ENCODE results near the gene NHS.

Gene NHS

DNA sequence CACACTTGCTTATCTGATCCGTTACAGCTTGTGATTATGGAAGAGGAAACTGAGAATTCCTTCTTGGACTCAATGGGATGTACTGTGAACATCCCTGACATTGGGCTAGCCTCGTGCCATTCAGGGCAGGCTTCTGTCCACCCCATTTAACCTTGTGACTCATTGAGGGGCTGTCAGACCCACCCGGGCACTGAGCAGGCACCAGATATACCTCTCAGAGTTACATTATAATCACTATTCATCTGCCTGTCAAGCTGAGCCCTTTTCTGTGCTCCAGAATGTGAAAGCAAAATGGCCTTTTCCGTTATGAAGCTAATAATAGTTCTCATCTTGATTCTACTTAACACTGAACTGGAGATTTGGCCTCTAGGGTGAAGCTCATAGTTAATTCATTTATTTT, 191.7 kb downstream of the NHS start:
- TF ChIP-seq SIN3A (IDR thresholded peaks at IDR 0.05; ENCODE audit: borderline replicate concordance, insufficient read depth, low read length) (no peak), POLR2AphosphoS5 (IDR thresholded peaks at IDR 0.05; ENCODE audit: low read depth, low read length) (no peak)

DNA sequence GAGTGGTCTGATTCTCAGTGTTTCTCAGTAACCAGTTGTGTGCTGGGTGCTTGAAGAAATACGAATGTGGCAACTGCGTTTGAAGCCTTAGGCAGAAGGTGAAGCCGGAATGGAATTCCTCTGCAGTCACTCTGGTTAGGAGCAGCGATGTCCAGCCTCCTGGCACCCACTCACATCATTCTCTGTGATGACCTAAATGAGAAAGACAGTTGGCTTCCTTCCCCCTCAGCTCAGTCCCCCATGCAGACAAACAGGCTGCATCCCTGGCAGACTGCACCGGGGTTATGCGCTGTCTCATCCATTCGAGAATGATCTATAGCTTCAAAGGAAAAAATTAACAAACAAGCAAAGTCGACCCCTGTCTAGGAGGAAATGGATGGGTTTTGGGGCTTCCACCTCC, 192.2 kb downstream of the NHS start:
- TF ChIP-seq POLR2AphosphoS5 (IDR thresholded peaks at IDR 0.05; ENCODE audit: low read depth, low read length) (no peak), SIN3A (IDR thresholded peaks at IDR 0.05; ENCODE audit: borderline replicate concordance, insufficient read depth, low read length) (no peak), FOXP2 (optimal IDR thresholded peaks at IDR 0.05; ENCODE audit: borderline replicate concordance, extremely low read depth, extremely low read length, insufficient read depth) (no peak), TAF1 (IDR thresholded peaks at IDR 0.05; ENCODE audit: borderline replicate concordance, insufficient read depth, low read length) (no peak)
- TF ChIP-seq, protein P1, sequence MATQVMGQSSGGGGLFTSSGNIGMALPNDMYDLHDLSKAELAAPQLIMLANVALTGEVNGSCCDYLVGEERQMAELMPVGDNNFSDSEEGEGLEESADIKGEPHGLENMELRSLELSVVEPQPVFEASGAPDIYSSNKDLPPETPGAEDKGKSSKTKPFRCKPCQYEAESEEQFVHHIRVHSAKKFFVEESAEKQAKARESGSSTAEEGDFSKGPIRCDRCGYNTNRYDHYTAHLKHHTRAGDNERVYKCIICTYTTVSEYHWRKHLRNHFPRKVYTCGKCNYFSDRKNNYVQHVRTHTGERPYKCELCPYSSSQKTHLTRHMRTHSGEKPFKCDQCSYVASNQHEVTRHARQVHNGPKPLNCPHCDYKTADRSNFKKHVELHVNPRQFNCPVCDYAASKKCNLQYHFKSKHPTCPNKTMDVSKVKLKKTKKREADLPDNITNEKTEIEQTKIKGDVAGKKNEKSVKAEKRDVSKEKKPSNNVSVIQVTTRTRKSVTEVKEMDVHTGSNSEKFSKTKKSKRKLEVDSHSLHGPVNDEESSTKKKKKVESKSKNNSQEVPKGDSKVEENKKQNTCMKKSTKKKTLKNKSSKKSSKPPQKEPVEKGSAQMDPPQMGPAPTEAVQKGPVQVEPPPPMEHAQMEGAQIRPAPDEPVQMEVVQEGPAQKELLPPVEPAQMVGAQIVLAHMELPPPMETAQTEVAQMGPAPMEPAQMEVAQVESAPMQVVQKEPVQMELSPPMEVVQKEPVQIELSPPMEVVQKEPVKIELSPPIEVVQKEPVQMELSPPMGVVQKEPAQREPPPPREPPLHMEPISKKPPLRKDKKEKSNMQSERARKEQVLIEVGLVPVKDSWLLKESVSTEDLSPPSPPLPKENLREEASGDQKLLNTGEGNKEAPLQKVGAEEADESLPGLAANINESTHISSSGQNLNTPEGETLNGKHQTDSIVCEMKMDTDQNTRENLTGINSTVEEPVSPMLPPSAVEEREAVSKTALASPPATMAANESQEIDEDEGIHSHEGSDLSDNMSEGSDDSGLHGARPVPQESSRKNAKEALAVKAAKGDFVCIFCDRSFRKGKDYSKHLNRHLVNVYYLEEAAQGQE (IDR thresholded peaks at IDR 0.05; ENCODE audit: insufficient read depth in 1 of 2, low read depth in 2 of 2, low read length in 2 of 2) = no peak

- TF ChIP-seq SIN3A (IDR thresholded peaks at IDR 0.05; ENCODE audit: borderline replicate concordance, insufficient read depth, low read length) (no peak), FOXP2 (optimal IDR thresholded peaks at IDR 0.05; ENCODE audit: borderline replicate concordance, extremely low read depth, extremely low read length, insufficient read depth) (no peak), POLR2AphosphoS5 (IDR thresholded peaks at IDR 0.05; ENCODE audit: low read depth, low read length) (no peak), TAF1 (IDR thresholded peaks at IDR 0.05; ENCODE audit: borderline replicate concordance, insufficient read depth, low read length) (no peak)
- TF ChIP-seq, protein P1 (IDR thresholded peaks at IDR 0.05; ENCODE audit: insufficient read depth in 1 of 2, low read depth in 2 of 2, low read length in 2 of 2) = no peak
These were observed 192.8 kb downstream of the NHS start for GRCh38 chrX:17567821-17568220.

DNA sequence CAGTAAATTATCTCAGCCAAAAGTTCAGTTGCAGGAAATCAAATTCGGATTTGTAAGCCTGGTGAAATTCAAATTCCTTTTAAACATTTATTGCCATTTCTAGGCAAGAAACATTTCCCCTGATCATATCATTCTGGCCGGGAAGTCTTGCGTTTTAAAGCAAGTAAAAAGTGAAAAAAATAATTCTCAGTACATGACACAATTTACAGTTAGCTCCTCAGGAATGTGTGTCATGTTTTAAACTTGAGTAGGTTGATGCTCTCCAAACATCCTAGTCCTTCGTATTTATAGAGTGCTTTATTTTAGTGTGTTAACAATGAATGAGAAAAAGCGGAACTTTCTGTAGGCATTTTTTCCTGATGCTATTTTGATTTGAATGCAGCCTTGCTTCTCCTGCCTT, 204.0 kb downstream of the NHS start:
- no peak for TF ChIP-seq POLR2AphosphoS5 (IDR thresholded peaks at IDR 0.05; ENCODE audit: low read depth, low read length)
- no peak for TF ChIP-seq FOXP2 (optimal IDR thresholded peaks at IDR 0.05; ENCODE audit: borderline replicate concordance, extremely low read depth, extremely low read length, insufficient read depth)
- TF ChIP-seq, protein P1 (IDR thresholded peaks at IDR 0.05; ENCODE audit: insufficient read depth in 1 of 2, low read depth in 2 of 2, low read length in 2 of 2) = no peak

- TF ChIP-seq POLR2AphosphoS5 (IDR thresholded peaks at IDR 0.05; ENCODE audit: low read depth, low read length) = no peak
- TF ChIP-seq SIN3A (IDR thresholded peaks at IDR 0.05; ENCODE audit: borderline replicate concordance, insufficient read depth, low read length) = no peak
- TF ChIP-seq TAF1 (IDR thresholded peaks at IDR 0.05; ENCODE audit: borderline replicate concordance, insufficient read depth, low read length) = no peak
- no peak for TF ChIP-seq FOXP2 (optimal IDR thresholded peaks at IDR 0.05; ENCODE audit: borderline replicate concordance, extremely low read depth, extremely low read length, insufficient read depth)
- TF ChIP-seq, protein P1 (IDR thresholded peaks at IDR 0.05; ENCODE audit: insufficient read depth in 1 of 2, low read depth in 2 of 2, low read length in 2 of 2) = no peak
These were observed 205.6 kb downstream of the NHS start for GRCh38 chrX:17580539-17581152.

Measured in PFSK-1 (cell line).